Stimulated activated CD8-positive, alpha-beta memory T cell treated with anti-CD3 and anti-CD28 coated beads, Interleukin-7, amount 100 ng/mL, for 48 hours (primary cell): Measurements from ENCODE around the gene BACE1.
"Not testable (repeated sequence)": the region's sequence is repeated elsewhere in the genome, so short reads cannot be mapped to it uniquely, and the experiment has no call there.

Experiments used
- DNase-seq, 2 donors: peaks; one replicate each; pipeline ENCODE4 v3.0.0-alpha.2; 2020; ENCODE audit warnings: low read depth in 1 of 2; ENCODE audit errors: extremely low read depth in 1 of 2

BACE1 gene

DNA sequence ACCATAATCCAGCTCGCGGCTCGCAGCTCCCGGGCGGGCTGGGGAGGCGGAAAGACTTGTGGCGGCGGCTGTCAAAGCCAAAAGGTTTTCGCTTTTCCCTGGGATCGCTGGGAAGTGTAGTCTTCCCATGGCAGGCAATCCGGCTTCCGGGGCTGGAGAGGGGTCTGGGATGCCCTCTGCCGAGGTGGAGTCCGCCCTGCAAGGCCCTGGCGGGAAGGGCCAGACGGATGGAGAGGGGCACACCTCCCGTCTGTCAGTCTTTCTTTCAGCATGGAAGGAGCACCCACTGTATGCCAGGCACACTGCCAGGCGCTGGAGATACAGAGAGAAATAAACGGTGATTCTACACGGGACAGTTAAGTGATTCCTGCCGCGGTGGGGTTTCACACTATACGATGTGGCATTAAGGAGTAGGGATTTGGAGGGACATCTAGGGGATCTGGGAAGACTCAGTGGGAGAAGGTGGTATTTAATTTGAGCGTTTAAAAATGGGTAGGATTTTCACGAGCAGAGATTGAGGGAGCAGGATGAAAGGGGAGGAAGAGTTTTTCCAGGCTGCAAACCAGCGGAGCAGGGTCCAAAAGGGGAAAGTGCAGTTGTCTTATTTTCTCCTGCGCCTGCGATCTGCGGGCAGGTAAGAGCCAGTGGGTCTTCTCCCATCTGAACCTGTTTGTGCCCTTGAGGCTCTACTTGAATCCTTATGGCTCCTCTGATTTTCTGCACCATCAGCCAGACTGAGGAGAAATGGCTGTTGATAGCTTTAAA lies at the start of gene BACE1:
Gene BACE1, minus strand, starts transcription at position 60 of the 765 bp plus-strand sequence. CDS start 461 bp downstream, outside the sequence.
- no peak for DNase-seq

DNA sequence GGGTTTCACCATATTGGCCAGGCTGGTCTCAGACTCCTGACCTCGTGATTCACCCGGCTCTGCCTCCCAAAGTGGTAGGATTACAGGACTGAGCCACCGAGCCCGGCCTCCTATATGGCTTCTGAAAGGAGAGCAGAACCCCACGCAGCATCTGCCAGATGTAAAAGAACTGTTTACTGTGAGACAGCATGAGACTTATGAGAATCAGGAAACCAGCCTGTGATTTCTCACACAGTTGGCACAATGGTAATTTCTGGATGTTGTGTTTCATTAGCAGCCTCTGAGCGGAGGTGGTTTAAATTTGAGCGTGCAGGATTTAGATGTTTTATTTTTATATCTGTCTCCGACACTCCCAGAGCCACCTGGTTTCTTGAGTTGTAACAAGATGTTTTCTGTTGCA lies 45.4 kb upstream of the BACE1 start:
- no peak for DNase-seq

GRCh38 chr11:117356126-117356890 lies 40.3 kb upstream of the BACE1 start:
- no peak for DNase-seq

GRCh38 chr11:117354550-117354949 lies 38.5 kb upstream of the BACE1 start:
- DNase-seq, result no peak

GRCh38 chr11:117345039-117345438 lies 29.0 kb upstream of the BACE1 start:
- DNase-seq, result no peak

- DNase-seq, result no peak
Measured at GRCh38 chr11:117337076-117337475, 21.0 kb upstream of the BACE1 start.

GRCh38 chr11:117335399-117335798 lies 19.3 kb upstream of the BACE1 start:
- DNase-seq, result no peak

DNA sequence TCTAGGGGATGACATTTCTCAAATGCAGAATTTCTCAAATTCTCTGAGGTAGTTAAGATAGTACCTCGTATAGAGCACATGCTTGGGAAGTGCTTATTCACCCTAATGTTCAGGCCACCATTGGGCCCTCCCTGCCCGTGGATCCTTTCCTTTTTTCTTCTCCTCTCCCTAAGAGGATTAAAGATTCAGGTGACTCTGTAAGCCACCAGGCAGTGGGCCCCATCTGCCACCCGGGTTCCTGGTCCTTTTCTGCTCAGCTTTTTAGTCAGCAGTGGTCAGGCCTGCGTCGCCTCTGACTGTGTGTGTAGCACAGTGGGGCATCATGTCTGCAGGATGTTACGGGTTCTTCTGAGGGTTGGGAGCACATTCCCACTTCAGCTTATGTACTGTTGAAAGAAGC lies 18.8 kb upstream of the BACE1 start:
- DNase-seq, result no peak

DNA sequence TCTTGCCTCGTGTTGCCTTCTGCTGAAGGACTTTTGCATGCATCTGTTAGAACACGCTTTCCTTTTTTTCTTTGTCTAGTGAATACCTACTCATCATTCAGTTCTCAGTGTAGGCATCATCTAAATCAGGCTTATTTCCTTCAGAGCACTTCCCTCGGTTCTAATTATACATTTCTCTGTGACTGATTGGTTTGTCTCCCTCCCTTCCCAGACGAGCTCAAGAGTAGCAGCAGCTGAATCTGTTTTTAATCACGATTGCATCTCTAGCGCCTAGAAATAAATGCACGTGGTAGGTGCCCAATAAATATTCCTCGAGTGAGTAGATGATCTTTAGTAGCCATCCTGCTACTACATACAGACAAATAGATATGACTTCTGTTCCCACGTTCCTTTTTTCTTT lies 17.9 kb upstream of the BACE1 start:
- no peak for DNase-seq

DNA sequence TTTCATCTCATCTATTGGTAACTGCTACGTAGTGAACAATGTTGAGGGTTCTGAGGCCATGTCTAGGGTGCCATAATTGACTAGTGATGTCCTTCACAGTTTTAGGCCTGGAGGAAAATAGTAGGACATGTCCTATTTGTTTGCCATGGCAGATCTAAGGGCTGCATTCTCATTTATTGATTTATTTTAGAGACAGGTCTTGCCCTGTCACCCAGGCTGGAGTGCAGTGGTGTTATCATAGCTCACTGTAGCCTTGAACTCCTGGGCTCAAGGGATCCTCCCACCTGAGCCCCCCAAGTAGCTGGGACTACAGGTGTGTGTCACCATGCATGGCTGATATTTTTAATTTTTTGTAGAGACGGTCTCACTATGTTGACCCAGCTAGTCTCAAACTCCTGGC lies 16.8 kb upstream of the BACE1 start:
- no peak for DNase-seq

DNA sequence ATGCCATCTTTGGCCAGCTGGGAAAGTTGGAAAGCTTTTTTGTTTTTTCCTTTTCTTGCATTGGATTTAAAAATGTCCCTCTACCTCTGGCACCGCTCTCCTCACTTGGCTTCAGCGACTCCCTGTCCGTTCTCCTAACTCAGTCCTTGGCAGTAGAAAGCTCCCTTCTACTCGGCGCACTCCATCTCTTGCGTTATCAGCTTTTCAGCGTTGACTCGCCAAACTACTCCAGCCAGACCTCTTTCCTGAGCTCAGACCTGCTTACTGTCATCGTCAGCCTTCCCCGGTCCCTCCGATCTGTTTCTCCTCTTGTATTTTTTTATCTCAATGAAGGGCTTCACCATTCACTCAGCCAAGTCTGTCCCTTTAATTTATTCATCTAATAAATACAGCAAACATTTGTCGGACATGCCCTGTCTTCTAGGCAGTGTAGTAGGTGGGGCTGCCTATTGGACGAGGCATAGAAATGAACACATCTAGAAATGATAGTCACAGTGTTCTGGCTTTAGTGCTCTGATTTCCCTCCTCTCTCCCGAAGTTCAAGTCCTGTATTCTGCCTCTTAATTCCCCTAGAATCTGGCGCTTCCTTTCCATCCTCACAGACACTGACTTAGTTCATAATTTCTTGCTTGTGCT lies 12.4 kb upstream of the BACE1 start:
- no peak for DNase-seq

DNA sequence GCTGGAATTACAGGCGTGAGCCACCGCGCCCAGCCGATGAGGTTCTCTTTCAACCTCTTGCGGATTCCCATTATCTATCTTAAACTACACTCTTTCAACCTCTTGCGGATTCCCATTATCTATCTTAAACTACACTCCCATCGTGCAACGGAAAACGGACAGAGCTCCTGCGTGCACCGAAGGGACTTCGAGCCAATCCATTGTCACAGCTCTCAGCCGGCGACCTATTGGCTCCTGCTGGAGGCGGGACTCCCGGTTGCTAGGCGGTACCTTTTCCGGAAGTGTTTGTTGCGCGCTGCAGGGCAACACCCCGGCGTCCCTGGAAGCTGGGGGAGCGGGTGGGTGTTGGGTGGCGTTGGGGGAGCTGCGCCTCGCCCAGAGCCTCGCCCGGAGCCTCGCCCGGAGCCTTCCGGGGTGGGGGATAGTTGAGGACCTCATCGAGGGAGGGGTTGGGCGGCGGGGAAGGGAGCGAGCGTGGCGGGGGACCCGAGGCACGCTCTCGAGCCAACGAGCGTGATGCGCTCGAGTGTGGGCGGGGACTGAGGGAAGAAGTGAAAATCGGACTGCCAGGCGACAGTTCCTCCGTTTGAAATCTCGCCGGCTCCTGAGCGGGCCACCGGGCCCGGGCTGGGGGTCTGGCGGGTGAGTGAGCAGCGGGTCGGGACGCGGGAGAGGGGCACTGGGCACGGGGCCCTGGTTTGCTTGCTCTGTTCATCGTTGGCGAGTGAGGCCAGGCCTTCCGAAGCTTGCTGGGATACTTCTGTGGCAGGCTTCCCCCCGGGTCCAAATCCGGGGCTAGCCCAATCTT lies 11.7 kb upstream of the BACE1 start, which contains the start of gene CEP164:
Gene CEP164, plus strand, starts transcription at position 288 of the 808 bp plus-strand sequence. CDS start 10,733 bp downstream, outside the sequence.
- peak; percentile 84 to 95 for DNase-seq

- not testable (repeated sequence) for DNase-seq
Measured at GRCh38 chr11:117327255-117327566, 11.2 kb upstream of the BACE1 start.

GRCh38 chr11:117319214-117319840 lies 3.3 kb upstream of the BACE1 start:
- no peak for DNase-seq

GRCh38 chr11:117318738-117319137 lies 2.7 kb upstream of the BACE1 start:
- DNase-seq, result no peak

DNA sequence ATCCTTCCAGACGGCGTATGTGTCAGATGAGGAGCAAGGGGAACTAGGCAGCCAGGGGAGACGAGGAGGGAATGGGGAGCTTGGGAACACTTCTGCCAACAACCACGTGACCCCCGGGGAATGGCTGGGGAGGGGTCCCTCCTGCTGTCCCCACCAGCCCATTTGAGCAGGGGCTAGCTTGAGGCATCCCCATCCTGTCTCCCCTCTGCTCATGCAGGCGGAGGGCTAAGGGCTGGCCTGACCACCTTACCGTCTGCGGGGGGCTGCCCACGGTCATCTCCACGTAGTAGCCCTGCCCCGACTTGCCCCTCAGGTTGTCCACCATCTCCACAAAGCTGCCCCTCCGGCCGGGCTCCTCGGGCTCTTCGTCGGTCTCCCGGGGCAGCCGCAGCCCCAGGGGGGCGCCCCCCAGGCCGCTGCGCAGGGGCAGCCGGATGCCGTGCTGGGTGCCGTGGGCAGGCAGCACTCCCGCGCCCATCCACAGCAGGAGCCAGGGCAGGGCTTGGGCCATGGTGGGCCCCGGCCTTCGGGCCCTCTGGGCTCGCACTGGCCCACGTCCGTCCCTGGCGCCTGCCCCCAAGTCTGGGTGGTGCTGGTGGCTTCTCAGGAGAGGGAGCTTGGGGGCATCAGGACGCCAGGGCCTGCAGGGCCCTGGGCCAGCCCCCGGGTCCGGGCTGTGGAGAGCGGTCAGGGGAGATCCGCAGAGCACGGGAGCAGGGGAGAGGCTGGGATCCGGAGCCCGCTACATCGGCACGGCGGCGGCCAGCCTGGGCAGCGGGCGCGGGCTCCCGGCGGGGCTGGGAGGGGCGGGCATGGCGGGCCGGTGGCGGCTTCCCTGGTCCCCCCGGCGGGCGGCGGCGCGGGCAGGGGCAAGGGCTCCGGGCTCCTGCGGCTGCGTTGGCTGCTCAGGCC lies 515 bp downstream of the BACE1 start:
- DNase-seq, result no peak

DNA sequence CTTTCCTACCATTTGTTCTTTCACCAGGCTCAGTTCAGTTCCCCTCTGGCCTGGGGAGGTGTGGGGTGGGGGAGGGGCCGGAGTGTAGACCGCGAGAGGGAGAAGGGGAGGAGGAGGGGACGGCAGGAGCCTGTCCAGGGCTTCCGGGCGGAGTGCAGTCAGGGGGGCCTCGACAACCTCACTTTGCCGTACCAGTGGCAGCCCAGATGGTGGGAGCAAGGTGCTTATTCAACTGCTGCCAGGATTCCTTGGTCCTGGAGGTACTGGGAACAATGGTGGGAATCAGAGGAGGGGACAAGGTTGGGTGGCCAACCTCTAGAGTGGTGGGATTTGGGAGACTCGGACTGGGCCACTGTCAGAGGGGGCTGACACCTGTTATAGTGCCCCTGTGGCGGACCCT lies 1.2 kb downstream of the BACE1 start:
- DNase-seq, result no peak

- no peak for DNase-seq
Measured at GRCh38 chr11:117313828-117314768, 2.0 kb downstream of the BACE1 start.
